Right atrium auricular region (tissue), 2 donors: ENCODE data around the gene WDR35. TPM values are rescaled to one million over a fixed set of nuclear protein-coding genes. Genes with fewer than 3 reads are reported as not detected.

ENCODE experiments used
- DNase-seq: peaks from one replicate; pipeline ENCODE4 v3.0.0-alpha.2; 2019; ENCODE audit warnings: low spot score
- H3K27ac ChIP-seq, 2 donors: fragments of 200-600 bp; sonication (generic); 1 replicate in 1 of 2; 2 replicates in 1 of 2; pipeline ENCODE4 v1.5.1; 2016 to 2019
- H3K27me3 ChIP-seq, 2 donors: fragments of 200-600 bp; sonication (generic); one replicate each; pipeline versions ENCODE4 v1.5.1 to v1.6.0; 2017 to 2019
- H3K36me3 ChIP-seq: fragments of 200-600 bp; sonication (generic); one replicate; pipeline ENCODE4 v1.5.1; 2016
- H3K4me1 ChIP-seq, 2 donors: fragments of 200-600 bp; sonication (generic); one replicate each; pipeline versions ENCODE4 v1.5.1 to v1.6.0; 2017 to 2019
- H3K4me3 ChIP-seq, 2 donors: fragments of 200-600 bp; sonication (generic); 1 replicate in 1 of 2; 2 replicates in 1 of 2; pipeline ENCODE4 v1.5.1; 2017 to 2019; ENCODE audit warnings: mild to moderate bottlenecking in 1 of 2, moderate library complexity in 1 of 2
- H3K9me3 ChIP-seq, 2 donors: fragments of 200-600 bp; sonication (generic); one replicate each; pipeline ENCODE4 v1.5.1; 2019
- CTCF ChIP-seq, 2 donors: fragments of 200-600 bp; sonication (generic); IDR thresholded peaks; one replicate each; pipeline ENCODE4 v1.5.1; 2019; ENCODE audit warnings: antibody characterized with exemption in 2 of 2
- total RNA-seq, 2 donors: library from RNA; depleted of rRNA; stranded (reverse); fragments of >200 nt; gene quantifications; one replicate each; pipeline ENCODE4 v1.1.0, GENCODE V29; 2016

WDR35 gene
- total RNA-seq, 2 donors from 2014 or later, result 4.1 to 5.0 TPM

- H3K27ac ChIP-seq, result peak overlapping the region in 1 of 2 donors; percentile 7
- no peak for TF ChIP-seq CTCF (IDR thresholded peaks at IDR 0.05)
- H3K4me1 ChIP-seq, result peaks cover 0 to 11% of the 10 kb centered on the region in 2 donors
- peak overlapping the region; percentile 26 to 58 for H3K4me3 ChIP-seq
- no peak for DNase-seq
- no peaks in the 10 kb centered on the region for H3K36me3 ChIP-seq
- no peaks in the 10 kb centered on the region for H3K9me3 ChIP-seq
- no peaks in the 10 kb centered on the region for H3K27me3 ChIP-seq
These were observed 121.0 kb downstream of the WDR35 start for GRCh38 chr2:19868701-19869580.

- H3K4me3 ChIP-seq, result peak overlapping the region; percentile 26 to 58
- H3K27me3 ChIP-seq, result no peaks in the 10 kb centered on the region
- no peaks in the 10 kb centered on the region for H3K36me3 ChIP-seq
- H3K9me3 ChIP-seq, result no peaks in the 10 kb centered on the region
- no peak for TF ChIP-seq CTCF (IDR thresholded peaks at IDR 0.05)
- no peak for DNase-seq
- H3K4me1 ChIP-seq, result peaks cover 0 to 18% of the 10 kb centered on the region in 2 donors
- peak overlapping the region in 1 of 2 donors; percentile 7 for H3K27ac ChIP-seq
These were observed 121.7 kb downstream of the WDR35 start for GRCh38 chr2:19868224-19868623.

- no peak overlapping the region for H3K4me3 ChIP-seq
- DNase-seq, result no peak
- H3K27me3 ChIP-seq, result no peaks in the 10 kb centered on the region
These were observed 123.1 kb downstream of the WDR35 start for GRCh38 chr2:19866771-19867170.

GRCh38 chr2:19865151-19865550 is 124.8 kb downstream of the WDR35 start:
- peaks cover 0 to 20% of the 10 kb centered on the region in 2 donors for H3K4me1 ChIP-seq
- no peak overlapping the region for H3K27ac ChIP-seq
- DNase-seq, result no peak
- no peaks in the 10 kb centered on the region for H3K9me3 ChIP-seq
- H3K27me3 ChIP-seq, result no peaks in the 10 kb centered on the region
- no peaks in the 10 kb centered on the region for H3K36me3 ChIP-seq
- no peak for TF ChIP-seq CTCF (IDR thresholded peaks at IDR 0.05)
- H3K4me3 ChIP-seq, result no peak overlapping the region

More at GRCh38 chr2:19866771-19867170, 123.1 kb downstream of the WDR35 start:
- TF ChIP-seq CTCF (IDR thresholded peaks at IDR 0.05), result no peak
- peaks cover 0 to 20% of the 10 kb centered on the region in 2 donors for H3K4me1 ChIP-seq
- H3K36me3 ChIP-seq, result no peaks in the 10 kb centered on the region
- H3K9me3 ChIP-seq, result no peaks in the 10 kb centered on the region
- H3K27ac ChIP-seq, result no peak overlapping the region

- DNase-seq, result no peak
- peaks cover 0 to 20% of the 10 kb centered on the region in 2 donors for H3K4me1 ChIP-seq
- H3K36me3 ChIP-seq, result no peaks in the 10 kb centered on the region
- no peaks in the 10 kb centered on the region for H3K27me3 ChIP-seq
- no peaks in the 10 kb centered on the region for H3K9me3 ChIP-seq
- TF ChIP-seq CTCF (IDR thresholded peaks at IDR 0.05), result no peak
- no peak overlapping the region for H3K27ac ChIP-seq
- H3K4me3 ChIP-seq, result no peak overlapping the region
These were observed 125.5 kb downstream of the WDR35 start for GRCh38 chr2:19864381-19864780.
